H4 (cell line): ENCODE results near the gene CKAP5. TPM values are rescaled to one million over a fixed set of nuclear protein-coding genes. Genes with fewer than 3 reads are reported as not detected.
"Not testable (repeated sequence)": the region's sequence is repeated elsewhere in the genome, so short reads cannot be mapped to it uniquely, and the experiment has no call there.

Experiments used
- DNase-seq: peaks from one replicate; pipeline ENCODE4 v3.0.0-alpha.2; 2015; ENCODE audit warnings: low spot score
- total RNA-seq: library from RNA; depleted of rRNA; stranded (reverse); fragments of >200 nt; shearing (Covaris generic); gene quantifications from 2 replicates; pipeline ENCODE4 v1.2.3, GENCODE V29; 2014

CKAP5 gene
- total RNA-seq, 1 experiment from 2014 or later, result 71.4 TPM

DNA sequence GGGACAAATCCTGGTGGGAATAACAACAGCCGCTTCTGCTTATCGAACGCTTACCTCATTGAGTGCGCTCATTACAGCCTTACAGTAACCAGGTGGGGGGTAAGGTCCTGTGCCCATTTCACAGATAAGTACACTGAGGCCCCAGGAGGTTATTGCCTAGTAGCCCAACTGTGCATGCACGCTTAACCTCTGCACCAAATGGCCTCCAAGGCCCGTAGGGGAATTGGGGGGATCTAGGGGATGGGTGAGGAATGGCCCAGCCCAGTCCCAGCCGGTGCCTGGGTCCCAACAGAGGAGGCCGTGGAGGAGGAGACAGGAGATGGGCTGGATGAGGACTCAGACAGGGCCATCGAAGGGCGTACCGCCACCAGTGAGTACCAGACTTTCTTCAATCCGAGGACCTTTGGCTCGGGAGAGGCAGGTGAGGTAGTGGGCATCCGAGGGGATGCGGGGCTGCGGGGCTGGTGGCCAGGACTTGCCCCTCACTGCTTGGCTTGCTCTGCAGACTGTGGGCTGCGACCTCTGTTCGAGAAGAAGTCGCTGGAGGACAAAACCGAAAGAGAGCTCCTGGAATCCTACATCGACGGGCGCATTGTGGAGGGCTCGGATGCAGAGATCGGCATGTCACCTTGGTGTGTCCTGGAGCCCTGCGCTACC, 119.7 kb downstream of the CKAP5 start:
- no peak for DNase-seq

DNA sequence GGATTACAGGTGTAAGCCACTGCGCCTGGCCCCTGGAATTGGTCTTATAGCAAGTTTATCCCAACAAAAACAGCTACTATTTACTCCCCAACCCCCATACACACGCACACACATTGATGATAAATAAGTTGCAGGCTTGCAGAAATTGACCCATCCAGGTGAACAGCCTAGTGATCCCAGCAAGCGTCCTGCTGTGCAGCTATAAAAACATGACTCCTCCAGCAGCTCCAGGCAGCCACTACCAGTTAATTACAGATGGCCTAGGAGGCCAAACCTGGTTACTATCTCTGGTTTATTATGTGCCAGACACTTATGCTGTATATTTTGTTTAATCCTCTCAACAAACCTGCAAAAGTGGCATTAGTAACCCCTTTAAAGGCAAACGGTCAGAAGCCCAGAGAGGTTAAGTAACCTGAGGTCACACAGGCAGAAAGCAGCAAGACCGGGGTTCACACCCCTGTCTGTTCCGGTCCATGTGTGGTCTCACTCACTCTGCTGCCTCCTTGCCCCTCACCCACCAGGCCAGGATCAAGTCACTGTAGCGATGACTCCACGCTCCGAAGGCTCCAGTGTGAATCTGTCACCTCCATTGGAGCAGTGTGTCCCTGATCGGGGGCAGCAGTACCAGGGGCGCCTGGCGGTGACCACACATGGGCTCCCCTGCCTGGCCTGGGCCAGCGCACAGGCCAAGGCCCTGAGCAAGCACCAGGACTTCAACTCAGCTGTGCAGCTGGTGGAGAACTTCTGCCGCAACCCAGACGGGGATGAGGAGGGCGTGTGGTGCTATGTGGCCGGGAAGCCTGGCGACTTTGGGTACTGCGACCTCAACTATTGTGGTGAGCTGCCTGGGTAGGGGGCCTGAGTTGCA, 120.5 kb downstream of the CKAP5 start:
- DNase-seq, result no peak

DNA sequence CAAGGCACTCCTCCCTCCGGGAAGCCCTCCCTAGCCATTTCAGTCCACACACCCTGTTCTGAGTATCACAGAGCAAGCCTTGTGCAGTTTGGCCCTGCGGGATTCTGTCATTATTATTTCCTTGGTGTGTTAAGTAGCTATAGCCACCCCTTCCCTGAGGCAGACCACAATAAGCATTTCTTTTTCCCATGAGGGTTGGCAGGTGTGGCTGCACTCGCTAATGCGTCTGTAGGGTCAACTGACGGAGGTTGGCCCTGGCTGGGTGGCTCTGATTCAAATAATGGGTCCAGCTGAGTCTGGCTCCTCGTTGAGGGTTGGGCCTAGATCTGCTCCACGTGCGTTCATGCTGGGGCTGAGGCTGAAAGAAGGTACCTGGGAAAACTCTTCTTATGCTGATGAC, 122.0 kb downstream of the CKAP5 start:
- no peak for DNase-seq

DNA sequence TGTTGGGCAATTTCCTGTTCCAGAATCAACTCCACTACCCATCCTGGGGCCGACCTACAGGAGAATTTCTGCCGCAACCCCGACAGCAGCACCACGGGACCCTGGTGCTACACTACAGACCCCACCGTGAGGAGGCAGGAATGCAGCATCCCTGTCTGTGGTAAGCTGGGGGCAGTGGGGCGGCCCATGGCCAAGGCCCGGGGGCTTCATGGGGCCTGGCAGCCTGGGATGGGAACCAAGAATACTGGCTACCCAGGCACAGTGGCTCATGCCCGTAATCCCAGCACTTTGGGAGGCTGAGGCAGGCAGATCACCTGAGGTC, 122.8 kb downstream of the CKAP5 start:
- no peak for DNase-seq

DNA sequence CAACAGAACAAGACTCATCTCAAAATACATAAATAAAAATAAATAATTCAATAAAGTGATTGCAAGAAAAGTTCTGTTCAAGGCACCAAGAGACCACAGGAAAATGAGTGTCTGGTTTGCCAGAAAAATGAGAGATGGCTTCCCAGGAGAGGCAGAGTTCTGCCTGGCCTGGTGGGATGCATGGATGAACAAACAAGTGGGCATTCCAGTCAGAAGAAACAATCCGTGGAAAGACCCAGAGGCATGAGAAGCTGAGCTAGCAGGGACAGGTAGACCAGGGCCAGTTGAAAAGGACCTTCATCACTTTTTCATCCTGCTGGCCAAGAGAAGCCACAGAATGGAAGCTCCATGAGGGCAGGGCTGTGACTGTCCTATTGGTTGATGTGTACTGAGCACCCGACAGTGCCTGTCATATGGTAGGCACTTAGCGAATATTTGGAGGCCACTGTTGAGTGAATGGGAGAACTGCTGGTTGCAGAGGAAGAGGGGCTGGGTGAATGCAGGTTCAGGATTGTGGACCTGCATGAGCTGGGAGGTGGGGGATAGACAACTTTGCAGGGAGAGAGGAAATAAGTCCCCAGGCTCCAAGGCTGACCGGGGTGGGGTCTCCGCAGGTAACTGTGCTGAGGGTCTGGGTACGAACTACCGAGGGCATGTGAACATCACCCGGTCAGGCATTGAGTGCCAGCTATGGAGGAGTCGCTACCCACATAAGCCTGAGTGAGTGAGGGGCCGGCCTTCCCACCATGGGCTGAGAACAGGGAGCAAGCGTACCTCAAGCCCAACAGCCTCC, 123.3 kb downstream of the CKAP5 start:
- no peak for DNase-seq

DNA sequence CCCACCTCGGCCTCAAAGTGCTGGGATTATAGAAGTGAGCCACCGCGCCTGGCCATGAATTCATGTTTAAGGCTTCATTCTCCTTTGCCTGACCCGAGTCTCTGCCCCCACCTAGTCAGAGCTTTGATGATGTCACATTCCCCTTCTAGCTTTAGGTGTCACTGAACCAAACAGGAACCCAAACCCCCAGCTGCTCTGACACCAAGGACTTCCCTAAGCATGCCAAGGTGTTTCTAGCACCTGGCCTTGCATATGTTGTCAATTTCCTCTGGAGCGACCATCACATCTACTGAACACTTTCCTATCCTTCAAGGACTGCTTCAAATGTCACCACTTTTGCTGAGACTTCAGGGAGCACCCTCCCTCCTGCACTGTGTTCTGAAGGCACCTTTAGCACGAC, 124.8 kb downstream of the CKAP5 start:
- DNase-seq, result no peak

DNA sequence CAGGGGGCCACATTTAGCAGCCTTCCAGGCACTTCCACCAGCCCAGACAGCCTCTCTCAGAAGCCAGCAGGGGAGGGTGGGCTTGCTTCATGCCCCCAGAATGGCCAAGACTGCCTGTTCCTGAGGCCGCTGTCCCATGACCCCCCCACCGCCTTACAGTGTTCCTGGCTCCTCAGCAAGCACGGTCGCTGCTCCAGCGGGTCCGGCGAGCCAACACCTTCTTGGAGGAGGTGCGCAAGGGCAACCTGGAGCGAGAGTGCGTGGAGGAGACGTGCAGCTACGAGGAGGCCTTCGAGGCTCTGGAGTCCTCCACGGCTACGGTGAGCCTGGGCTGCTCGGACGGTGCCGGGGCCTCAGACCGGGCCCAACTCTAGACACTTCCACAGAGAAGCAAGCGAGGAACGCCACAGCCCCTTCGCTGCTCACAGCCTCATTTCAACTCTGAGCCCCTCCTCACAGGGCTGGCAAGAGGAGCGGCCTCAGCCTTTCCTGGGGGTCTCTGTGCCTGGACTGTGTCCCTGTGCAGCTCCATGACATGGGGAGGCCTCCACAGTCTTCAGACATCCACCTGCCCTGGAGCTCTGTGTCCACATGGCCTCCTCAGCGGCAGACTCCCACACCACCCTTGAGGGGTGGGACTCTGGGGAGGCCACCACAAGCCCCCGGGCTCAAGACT, 126.4 kb downstream of the CKAP5 start:
- no peak for DNase-seq

DNA sequence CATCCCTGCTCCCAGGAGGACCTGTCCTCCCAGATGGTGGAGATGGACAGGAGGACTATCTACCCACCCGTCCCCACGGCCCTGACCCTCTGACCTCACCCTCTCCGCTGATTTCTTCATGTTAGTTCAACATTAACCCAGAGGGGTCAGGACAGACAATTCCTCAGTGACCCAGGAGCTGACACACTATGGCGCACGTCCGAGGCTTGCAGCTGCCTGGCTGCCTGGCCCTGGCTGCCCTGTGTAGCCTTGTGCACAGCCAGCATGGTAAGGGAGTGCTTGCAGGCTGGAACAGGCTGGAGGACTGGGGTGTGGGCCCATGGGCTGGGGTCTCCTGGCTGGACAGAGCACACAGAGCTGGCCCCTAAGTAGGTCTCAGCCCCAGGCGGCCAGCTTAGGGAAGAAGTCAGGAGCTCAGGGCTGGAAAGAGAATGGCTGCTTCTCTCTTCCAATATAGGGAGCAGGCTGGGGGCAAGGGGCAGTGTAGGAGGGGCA, 127.0 kb downstream of the CKAP5 start, which contains the start of gene F2:
TSS of gene F2 (plus strand) at position 166 of the 495 bp plus-strand sequence. CDS start at position 189, 23 bp downstream.
- no peak for DNase-seq

DNA sequence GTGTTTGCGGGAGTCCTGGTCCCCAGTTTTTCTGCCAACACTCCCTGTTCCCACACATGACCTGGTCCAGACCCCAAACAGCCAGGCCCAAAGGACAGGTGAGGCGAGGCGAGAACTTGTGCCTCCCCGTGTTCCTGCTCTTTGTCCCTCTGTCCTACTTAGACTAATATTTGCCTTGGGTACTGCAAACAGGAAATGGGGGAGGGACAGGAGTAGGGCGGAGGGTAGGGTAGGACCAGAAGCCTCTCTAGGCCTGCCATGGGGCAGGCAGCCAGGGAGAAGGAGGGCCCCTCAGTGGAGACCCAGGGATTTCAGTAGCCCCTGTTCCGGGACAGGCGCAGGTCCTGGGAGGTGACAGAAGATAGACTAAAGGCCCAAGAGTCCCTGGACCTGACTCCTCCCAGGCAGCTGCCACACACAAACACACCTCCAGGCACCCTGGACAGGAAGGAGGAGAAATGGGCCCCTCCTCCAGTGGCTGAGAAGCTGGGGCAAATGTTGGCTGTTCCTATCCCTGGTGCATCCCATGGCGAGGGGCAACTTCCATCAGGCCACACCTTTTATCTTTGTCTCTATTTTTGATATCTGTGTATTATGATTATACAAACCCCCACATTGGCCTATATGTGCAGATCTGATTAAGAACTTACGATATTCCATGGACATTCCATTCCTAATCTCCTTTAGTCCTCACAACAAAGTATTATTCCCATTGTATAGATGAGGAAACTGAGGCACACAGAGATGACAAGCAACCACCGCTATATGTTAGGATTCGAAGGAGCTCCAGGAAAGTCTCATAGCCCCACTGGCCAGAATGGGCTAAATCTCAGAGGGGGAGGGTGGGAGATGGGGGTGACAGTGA, 127.7 kb downstream of the CKAP5 start:
- peak; percentile 59 for DNase-seq

DNA sequence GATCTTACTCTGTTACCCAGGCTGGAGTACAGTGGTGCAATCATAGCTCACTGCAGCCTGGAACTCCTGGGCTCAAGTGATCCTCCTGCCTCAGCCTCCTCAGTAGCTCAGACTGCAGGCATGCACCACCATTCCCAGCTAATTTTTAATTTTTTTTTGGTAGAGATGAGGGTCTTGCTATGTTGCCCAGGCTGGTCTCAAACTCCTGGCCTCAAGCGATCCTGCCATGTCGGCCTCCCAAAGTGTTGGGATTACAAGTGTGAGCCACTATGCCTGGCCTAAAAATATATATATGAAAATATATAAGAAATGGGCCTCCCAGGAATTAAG, 128.3 kb downstream of the CKAP5 start:
- DNase-seq, result not testable (repeated sequence)

DNA sequence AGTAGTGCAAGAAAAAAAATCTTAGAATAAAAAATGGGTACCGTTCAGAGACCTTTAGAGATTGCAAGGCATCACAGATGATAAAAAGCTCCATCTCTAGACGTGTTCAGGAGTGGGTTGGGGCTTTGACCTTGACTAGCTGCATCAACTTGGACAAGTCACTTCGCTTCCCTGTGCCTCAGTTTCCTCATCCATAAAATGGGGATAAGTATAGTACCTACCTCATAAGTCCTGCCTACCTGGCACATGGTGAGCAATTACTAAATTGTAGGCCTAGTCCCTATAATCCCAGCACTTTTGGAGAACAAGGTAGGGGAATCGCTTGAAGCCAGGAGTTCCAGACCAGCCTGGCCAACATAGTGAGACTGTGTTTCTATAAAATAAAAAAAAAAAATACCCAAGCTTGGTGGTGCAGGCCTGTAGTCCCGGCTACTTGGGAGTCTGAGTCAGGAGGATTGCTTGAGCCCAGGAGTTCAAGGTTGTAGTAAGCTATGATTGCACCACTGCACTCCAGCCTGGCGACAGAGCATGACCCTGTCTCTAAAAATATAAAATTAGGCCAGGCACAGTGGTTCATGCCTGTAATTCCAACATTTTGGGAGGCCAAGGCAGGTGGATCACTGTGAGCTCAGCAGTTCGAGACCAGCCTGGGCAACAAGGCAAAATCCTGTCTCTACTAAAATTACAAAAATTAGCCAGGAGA, 133.1 kb downstream of the CKAP5 start:
- no peak for DNase-seq

DNA sequence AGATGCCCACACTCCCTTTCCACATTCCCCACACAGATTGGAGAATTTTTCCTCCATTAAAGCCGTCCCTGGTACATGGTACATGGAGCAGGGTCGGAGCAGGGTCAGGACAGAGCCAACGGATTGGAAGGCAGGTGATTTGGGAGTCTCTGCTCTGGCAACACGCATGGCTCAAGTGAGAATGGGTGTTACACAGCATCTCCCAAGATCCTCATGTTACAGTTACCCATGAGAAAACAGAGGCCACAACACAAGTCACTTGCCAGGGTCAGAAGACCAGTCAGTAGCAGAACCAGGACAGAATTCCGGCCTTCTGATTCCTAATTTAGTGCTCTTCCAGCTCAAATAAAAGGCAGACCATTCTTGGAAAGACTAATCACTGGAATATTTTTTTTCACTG, 134.8 kb downstream of the CKAP5 start:
- no peak for DNase-seq

DNA sequence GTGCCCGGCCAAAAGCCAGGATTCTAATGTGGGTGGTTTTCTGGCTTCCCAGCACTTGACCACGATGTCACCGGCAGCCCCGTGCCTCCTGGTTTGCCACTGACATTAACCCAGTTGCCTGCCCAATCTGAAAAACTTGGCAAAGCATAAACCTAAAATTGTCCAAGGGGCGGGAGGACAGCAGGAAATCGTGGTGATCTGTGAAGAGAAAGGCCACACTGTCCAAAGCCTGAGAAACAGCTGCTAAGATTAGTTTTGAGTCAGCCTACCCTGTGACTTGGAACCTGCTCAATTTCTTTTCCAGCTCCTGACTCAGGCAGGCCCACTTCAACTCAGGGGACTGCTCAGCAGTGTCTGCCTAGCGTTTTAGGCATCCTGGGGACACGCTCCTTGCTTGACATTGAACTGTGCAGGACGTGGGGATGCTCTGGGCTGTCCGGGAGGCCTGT, 135.2 kb downstream of the CKAP5 start:
- peak; percentile 75 for DNase-seq

DNA sequence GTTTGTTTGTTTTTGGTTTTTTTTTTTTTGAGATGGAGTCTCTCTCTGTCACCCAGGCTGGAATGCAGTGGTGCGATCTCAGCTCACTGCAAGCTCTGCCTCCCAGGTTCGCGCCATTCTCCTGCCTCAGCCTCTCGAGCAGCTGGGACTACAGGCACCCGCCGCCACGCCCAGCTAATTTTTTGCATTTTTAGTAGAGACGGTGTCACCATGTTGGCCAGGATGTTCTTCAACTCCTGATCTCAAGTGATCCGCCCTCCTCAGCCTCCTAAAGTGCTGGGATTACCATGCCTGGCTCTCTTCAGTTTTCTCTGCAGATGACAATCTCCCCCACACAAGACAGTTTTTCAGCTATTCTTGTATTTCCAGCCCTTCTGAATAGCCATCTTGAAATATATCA, 136.7 kb downstream of the CKAP5 start:
- not testable (repeated sequence) for DNase-seq

DNA sequence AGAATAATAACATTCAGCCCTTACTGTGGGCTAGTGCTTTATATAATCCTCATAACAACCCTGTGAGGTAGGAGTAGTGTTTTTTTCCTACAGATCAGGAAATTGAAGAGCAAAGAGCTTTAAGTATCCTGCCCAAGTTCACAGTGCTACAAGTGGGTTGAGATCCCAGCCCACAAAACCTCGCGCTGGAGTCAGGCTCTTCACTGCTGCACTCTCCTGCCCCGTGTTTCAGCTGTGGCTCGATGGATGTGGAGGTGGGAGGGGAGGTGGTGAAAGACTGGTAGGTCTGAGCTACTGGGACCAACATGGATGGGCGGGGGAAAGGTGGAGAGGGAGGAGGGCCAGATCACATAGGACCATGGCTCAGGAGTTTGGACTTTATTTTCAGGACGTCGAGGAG, 139.2 kb downstream of the CKAP5 start:
- DNase-seq, result no peak

DNA sequence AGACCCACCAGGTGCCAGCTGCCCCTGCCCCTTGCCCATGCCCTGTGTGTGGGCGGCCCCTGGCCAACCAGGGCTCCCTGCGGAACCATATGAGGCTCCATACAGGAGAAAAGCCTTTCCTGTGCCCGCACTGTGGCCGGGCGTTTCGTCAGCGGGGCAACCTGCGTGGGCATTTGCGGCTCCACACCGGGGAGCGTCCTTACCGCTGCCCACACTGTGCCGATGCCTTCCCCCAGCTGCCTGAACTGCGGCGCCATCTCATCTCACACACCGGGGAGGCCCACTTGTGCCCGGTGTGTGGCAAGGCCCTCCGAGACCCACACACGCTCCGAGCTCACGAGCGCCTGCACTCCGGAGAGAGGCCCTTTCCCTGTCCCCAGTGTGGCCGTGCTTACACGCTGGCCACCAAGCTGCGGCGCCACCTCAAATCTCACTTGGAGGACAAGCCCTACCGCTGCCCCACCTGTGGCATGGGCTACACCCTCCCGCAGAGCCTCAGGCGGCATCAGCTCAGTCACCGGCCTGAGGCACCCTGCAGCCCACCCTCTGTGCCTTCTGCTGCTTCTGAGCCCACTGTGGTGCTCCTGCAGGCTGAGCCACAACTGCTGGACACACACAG, 140.9 kb downstream of the CKAP5 start:
- DNase-seq, result no peak

DNA sequence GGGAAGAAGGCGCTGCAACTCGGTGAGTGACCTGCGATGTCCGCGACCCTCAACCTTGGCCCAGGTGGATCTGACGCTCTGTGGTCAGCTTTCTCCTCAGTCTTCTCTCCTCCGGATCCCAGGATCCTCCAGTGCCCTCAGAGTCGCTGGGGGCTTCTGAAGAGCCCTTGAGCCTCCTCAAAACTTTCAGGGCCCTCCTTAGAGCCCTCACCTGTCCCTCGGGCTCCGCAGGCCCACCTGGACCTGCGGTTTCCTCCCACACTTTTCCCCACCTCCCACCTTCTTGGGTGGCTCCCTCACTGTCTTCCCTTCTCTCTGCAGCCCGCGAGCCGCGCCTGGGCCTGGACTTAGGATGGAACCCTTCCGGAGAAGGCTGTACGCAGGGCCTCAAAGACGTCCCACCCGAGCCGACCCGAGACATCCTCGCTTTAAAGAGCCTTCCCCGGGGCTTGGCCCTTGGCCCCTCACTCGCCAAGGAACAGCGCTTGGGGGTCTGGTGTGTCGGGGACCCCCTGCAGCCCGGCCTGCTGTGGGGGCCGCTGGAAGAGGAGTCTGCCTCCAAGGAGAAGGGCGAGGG, 144.9 kb downstream of the CKAP5 start:
- no peak for DNase-seq

DNA sequence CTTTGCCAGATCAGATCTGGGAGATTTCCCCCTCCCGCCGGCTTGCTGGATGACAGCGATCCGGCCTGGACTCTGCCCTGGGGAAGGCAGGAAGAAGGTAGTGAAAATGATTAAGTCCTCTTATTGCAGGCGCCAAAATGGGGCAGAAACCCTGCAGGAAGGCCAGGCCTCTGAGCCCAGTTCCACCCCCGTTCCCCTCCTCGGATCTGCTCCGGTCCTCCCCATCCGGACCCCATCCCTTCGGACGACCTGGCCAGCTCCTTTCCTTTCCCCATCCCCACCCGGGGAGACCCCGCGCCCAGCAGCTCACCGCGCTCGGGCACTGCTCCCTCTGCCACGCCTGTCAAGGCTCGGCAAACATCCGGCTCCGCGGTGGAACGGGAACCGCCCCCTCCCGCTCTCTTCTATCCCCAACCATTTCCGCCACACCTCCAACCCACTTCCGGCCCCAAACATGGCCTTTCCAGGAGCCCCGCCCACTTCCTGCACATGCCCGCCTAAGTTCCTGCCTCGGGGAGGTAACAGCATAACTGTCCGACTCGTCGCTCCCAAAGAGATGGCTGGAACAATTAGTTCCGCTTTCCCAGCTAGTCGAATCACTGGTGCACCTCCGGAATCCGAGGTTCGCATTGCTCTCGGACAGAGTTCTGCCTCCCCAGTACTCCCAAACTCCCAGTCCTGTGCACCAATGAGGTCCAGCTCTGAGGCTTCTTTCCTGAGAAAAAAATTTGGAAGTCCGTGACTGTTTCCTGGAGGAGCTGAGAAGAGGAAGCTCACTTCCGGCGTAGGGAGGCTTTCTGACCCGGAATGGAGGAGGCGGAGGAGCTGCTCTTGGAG, 145.6 kb downstream of the CKAP5 start, which contains the start of the genes ARHGAP1 and ZNF408:
TSS of gene ARHGAP1 (minus strand) at position 379 of the 837 bp plus-strand sequence. CDS start 4,512 bp downstream, outside the sequence.
TSS of gene ZNF408 (plus strand) at position 791 of the 837 bp plus-strand sequence. CDS start at position 808, 17 bp downstream.
- peak; percentile 97 for DNase-seq
